ENCODE data around the gene LRRFIP2.

GRCh38 chr3:37114251-37115145 lies 59.9 kb downstream of the LRRFIP2 start:
- TF ChIP-seq EZH2phosphoT487 (IDR thresholded peaks at IDR 0.05; ENCODE audit: insufficient read depth, low read depth) (no peak), EZH2 (IDR thresholded peaks at IDR 0.05; ENCODE audit: insufficient read depth, poor library complexity, severe bottlenecking) (no peak)

Measured in GM23248 (cell line).